H1 (cell line): ENCODE measurements around the gene RAMP3. TPM values are rescaled to one million over a fixed set of nuclear protein-coding genes. Genes with fewer than 3 reads are reported as not detected.

Experiments
- CEBPB ChIP-seq: IDR thresholded peaks from 2 replicates; pipeline ENCODE4 v1.6.1; 2012; ENCODE audit warnings: low read depth, low read length
- EP300 ChIP-seq, 2 experiments: IDR thresholded peaks; 1 replicate in 1 of 2; 2 replicates in 1 of 2; pipeline ENCODE4 v1.6.1; 2011 to 2012; ENCODE audit warnings: low read depth in 2 of 2, low read length in 2 of 2, mild to moderate bottlenecking in 2 of 2, borderline replicate concordance in 1 of 2, inconsistent platforms in 1 of 2, moderate library complexity in 1 of 2
- EZH2 ChIP-seq: fragments of 200-600 bp; sonication (generic); IDR thresholded peaks from 2 replicates; pipeline ENCODE4 v1.7.1; 2012; ENCODE audit warnings: low read depth, mild to moderate bottlenecking, moderate library complexity, low read length, inconsistent platforms; ENCODE audit not compliant: severe bottlenecking
- KDM1A ChIP-seq: fragments of 200-600, 300-600 bp; sonication (generic); IDR thresholded peaks from 2 replicates; pipeline ENCODE4 v1.7.1; 2016; ENCODE audit warnings: mild to moderate bottlenecking, low read length, borderline replicate concordance
- POLR2AphosphoS5 ChIP-seq: IDR thresholded peaks from 2 replicates; pipeline ENCODE4 v1.6.1; 2011; ENCODE audit warnings: low read depth, low read length
- RBBP5 ChIP-seq: IDR thresholded peaks from 2 replicates; pipeline ENCODE4 v1.7.1; 2012; ENCODE audit warnings: low read depth, mild to moderate bottlenecking, inconsistent platforms, low read length, moderate library complexity, borderline replicate concordance
- TAF1 ChIP-seq: IDR thresholded peaks from 2 replicates; pipeline ENCODE4 v1.6.1; 2011; ENCODE audit warnings: mild to moderate bottlenecking, low read depth, low read length
- polyA plus RNA-seq, 7 experiments: library from polyadenylated mRNA; depleted of rRNA in 3 of 7; stranded (reverse) in 5 of 7; unstranded in 2 of 7; fragments of >200 nt in 5 of 7; fragments of 200-250 nt in 2 of 7; gene quantifications; 1 replicate in 5 of 7; 2 replicates in 1 of 7; 4 replicates in 1 of 7; pipeline versions ENCODE4 v1.2.1 to v1.2.3, GENCODE V29; 2011 to 2013; ENCODE audit warnings: missing spikeins in 2 of 7, mixed read lengths in 2 of 7
- total RNA-seq: library from RNA; stranded (reverse); fragmentation: NEBNext Ultra II Directional; extraction: Animal tissue kit (Norgen Biotek cat#: 25700); gene quantifications from 2 replicates; pipeline ENCODE4 v1.2.1, GENCODE V29; 2021
- TF ChIP-seq, protein P1 (sequence below): IDR thresholded peaks from 2 replicates; pipeline ENCODE4 v1.6.1; 2012; ENCODE audit warnings: inconsistent platforms

The RAMP3 gene
- total and polyA plus RNA-seq, 2 of the 8 experiments (the other 6 are each of a cell fraction or from before 2014, with no cell fraction given): 0.88 to 0.98 TPM

- TF ChIP-seq RBBP5 (no peak), KDM1A (no peak), EP300 (IDR thresholded peaks at IDR 0.05; ENCODE audit: borderline replicate concordance in 1 of 2, low read depth in 2 of 2, low read length in 2 of 2) (no peak), TAF1 (no peak), EZH2 (no peak), CEBPB (no peak), POLR2AphosphoS5 (no peak)
- TF ChIP-seq, protein P1, sequence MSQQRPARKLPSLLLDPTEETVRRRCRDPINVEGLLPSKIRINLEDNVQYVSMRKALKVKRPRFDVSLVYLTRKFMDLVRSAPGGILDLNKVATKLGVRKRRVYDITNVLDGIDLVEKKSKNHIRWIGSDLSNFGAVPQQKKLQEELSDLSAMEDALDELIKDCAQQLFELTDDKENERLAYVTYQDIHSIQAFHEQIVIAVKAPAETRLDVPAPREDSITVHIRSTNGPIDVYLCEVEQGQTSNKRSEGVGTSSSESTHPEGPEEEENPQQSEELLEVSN: no peak
Measured at GRCh38 chr7:45185028-45185863, 27.7 kb downstream of the RAMP3 start (continued).
